Measurements from ENCODE around the gene NIP7.
"Not testable (repeated sequence)": the region's sequence is repeated elsewhere in the genome, so short reads cannot be mapped to it uniquely, and the experiment has no call there.

DNA sequence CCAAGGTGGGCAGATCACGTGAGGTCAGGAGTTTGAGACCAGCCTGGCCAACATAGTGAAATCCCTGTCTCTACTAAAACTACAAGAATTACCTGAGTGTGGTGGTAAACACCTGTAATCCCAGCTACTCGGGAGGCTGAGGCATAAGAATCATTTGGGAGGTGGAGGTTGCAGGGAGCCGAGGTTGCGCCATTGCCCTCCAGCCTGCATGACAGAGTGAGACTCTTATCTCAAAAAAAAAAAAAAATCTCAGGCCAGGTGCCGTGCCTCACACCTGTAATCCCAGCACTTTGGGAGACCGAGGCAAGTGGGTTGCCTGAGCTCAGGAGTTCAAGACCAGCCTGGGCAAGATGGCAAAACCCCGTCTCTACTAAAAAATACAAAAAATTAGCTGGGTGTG, 42.8 kb upstream of the NIP7 start:
- TF ChIP-seq, protein P1, sequence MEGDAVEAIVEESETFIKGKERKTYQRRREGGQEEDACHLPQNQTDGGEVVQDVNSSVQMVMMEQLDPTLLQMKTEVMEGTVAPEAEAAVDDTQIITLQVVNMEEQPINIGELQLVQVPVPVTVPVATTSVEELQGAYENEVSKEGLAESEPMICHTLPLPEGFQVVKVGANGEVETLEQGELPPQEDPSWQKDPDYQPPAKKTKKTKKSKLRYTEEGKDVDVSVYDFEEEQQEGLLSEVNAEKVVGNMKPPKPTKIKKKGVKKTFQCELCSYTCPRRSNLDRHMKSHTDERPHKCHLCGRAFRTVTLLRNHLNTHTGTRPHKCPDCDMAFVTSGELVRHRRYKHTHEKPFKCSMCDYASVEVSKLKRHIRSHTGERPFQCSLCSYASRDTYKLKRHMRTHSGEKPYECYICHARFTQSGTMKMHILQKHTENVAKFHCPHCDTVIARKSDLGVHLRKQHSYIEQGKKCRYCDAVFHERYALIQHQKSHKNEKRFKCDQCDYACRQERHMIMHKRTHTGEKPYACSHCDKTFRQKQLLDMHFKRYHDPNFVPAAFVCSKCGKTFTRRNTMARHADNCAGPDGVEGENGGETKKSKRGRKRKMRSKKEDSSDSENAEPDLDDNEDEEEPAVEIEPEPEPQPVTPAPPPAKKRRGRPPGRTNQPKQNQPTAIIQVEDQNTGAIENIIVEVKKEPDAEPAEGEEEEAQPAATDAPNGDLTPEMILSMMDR (conservative IDR thresholded peaks at IDR 0.05; ENCODE audit: low read depth, low read length): not testable (repeated sequence)
- not testable (repeated sequence) for TF ChIP-seq EZH2 (IDR thresholded peaks at IDR 0.05; ENCODE audit: low read length, unreplicated experiment); EZH2phosphoT487 (IDR thresholded peaks at IDR 0.05; ENCODE audit: borderline replicate concordance, low read length)
